GM10266 (cell line): ENCODE measurements around the gene DCP1A.

ENCODE experiments used
- DNase-seq: peaks from one replicate; pipeline ENCODE4 v3.0.0; 2012; ENCODE audit errors: extremely low spot score
- CTCF ChIP-seq: IDR thresholded peaks from 2 replicates; pipeline ENCODE4 v1.5.1; 2012; ENCODE audit warnings: mild to moderate bottlenecking, low read depth; ENCODE audit not compliant: control insufficient read depth, insufficient read depth; ENCODE audit errors: missing control alignments

Gene DCP1A

GRCh38 chr3:53346922-53347260, 452 bp downstream of the DCP1A start:
- no peak for DNase-seq
- no peak for TF ChIP-seq CTCF

GRCh38 chr3:53346514-53346913, 829 bp downstream of the DCP1A start:
- DNase-seq, result no peak
- no peak for TF ChIP-seq CTCF

- DNase-seq, result no peak
- no peak for TF ChIP-seq CTCF
These were observed 5.0 kb downstream of the DCP1A start for GRCh38 chr3:53342353-53342752.

GRCh38 chr3:53337167-53337940, 10.0 kb downstream of the DCP1A start:
- no peak for TF ChIP-seq CTCF
- DNase-seq, result no peak

- TF ChIP-seq CTCF, result no peak
- no peak for DNase-seq
These were observed 12.6 kb downstream of the DCP1A start for GRCh38 chr3:53334742-53335141.

- no peak for TF ChIP-seq CTCF
- no peak for DNase-seq
These were observed 15.5 kb downstream of the DCP1A start for GRCh38 chr3:53331871-53332270.

- DNase-seq, result no peak
- no peak for TF ChIP-seq CTCF
These were observed 17.4 kb downstream of the DCP1A start for GRCh38 chr3:53329897-53330296.
